SH-SY5Y (cell line): Measurements from ENCODE around the gene NECAB2.

Source experiments
- GATA2 ChIP-seq: IDR thresholded peaks from 2 replicates; pipeline ENCODE4 v1.6.1; 2011; ENCODE audit warnings: mild to moderate bottlenecking, low read depth, low read length
- GATA3 ChIP-seq: IDR thresholded peaks from 2 replicates; pipeline ENCODE4 v1.6.1; 2011; ENCODE audit warnings: low read depth, mild to moderate bottlenecking, low read length, moderate library complexity

The NECAB2 gene

GRCh38 chr16:83977056-83977815 lies 9.2 kb downstream of the NECAB2 start:
- TF ChIP-seq GATA2 (no peak), GATA3 (no peak)

- TF ChIP-seq GATA2, result no peak
- no peak for TF ChIP-seq GATA3
These were observed 10.4 kb downstream of the NECAB2 start for GRCh38 chr16:83978401-83978904.

- TF ChIP-seq GATA3 (no peak), GATA2 (no peak)
These were observed 11.4 kb downstream of the NECAB2 start for GRCh38 chr16:83979441-83979840.

DNA sequence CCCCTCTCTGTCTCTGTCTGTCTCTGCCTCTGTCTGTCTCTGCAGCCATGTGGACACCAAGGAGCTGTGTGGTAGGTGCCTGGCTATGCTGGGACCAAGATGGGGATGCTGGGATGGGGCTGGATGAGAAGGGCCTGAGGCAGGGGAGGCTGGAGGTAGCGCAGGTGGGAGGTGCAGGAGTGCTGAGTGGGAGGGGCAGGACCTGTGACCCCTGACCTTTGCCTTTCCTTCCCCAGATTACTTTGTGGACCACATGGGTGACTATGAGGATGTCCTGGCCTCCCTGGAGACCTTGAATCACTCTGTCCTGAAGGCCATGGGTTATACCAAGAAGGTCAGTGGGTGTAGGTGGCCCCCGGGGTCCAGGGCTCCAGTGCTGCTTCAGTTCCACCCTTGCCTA lies 12.8 kb downstream of the NECAB2 start:
- no peak for TF ChIP-seq GATA3
- TF ChIP-seq GATA2, result no peak

- no peak for TF ChIP-seq GATA3
These were observed 13.8 kb downstream of the NECAB2 start for GRCh38 chr16:83981799-83982198.

GRCh38 chr16:83983491-83983890 lies 15.4 kb downstream of the NECAB2 start:
- peak; percentile 61; the same call in 1 of the 2 replicates for TF ChIP-seq GATA2
- no peak for TF ChIP-seq GATA3

DNA sequence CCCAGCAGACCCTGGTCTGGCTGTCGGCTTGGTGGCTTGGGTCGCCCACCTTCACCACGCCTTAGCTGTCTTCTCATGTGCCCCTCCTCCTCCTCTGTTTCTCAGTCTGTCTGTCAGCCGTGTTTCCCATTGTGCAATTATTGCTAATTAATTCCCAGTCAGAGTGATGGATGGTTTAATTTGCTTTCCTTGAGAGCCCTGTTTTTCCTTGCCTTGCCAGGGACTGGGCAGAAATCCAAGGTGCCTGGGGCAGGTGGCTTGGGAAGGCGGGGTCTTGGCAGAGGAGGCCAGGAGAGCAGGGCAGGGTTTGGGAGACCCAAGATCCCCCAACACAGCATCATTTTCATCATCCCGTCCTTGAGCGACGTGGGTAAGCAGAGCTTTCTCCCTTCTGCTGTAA lies 21.3 kb downstream of the NECAB2 start:
- TF ChIP-seq GATA2 (no peak), GATA3 (no peak)

DNA sequence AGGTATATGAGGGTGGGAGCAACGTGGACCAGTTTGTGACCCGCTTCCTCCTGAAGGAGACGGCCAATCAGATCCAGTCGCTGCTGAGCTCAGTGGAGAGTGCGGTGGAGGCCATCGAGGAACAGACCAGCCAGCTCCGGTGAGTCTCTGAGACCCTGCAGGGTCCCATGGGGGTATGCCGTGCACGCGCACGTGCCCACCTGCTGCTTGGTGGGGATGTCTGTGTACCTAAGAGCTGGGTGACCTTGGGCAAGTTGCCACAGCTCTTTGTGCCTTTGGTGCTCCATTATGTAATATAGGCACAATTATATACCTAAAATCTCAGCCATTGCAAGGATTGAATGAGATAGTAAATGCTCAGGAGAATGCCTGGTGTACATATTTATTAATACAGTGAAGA lies 22.4 kb downstream of the NECAB2 start:
- TF ChIP-seq GATA3 (no peak), GATA2 (no peak)

DNA sequence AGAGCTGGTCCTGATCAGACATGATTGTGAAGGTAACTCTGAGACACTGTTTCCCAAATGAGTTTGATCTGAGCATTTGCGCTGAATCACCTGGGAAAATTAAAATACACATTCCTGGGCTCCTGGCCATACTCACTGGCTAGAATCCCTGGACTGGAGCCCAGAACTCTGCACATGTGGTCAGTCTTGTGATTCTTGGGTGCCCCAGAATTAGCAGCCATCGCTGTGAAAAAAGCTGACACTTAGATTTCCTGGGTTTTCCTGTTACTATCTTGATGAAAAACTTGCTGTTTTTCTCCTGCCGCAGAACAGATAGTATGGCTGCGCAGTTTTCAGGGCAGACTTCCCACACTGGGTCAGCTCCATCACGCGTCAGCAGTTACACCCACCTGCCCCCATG lies 24.6 kb downstream of the NECAB2 start:
- no peak for TF ChIP-seq GATA3
- TF ChIP-seq GATA2, result no peak

- TF ChIP-seq GATA2, result no peak
- no peak for TF ChIP-seq GATA3
These were observed 26.0 kb downstream of the NECAB2 start for GRCh38 chr16:83994087-83994486.

DNA sequence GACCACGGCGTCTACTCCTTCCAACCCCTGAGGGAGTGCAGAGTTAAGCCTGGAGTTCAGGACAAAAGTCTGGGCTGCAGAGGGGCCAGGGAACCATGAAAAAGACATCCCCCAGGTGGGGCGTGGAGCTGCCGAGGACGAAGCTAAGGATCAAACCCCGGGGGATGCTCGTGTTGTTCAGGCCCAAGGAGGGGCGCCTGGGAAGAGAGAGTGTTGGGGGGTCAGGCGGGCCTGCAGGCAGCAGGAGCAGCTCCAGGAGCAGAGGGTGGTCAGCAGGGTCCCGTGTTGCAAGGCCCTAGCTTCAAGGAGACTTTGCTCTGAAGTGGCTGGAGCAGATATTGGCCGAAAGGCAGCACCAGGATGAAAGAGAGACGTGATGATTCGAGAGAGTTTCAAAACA lies 26.7 kb downstream of the NECAB2 start:
- TF ChIP-seq GATA3, result no peak
- TF ChIP-seq GATA2, result no peak

DNA sequence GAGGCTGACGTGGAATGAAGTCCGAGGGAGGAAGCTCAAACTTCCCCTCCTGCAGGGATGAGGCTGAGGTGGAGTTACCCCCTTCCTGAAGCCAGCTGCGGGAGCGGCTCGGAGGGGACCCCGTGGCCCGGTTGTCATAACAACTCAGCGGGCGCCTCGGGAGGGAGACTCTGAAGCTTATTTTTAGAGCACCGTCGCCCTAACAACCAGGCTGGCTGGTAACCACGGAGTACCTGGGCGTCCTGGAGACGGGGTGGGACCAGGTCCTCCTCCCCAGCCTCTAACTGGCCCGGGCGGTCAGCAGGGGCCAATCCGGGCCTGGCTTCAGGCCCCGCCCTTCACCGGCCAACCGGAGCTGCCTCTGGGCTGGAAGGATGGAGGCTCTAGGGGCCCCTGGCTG lies 27.7 kb downstream of the NECAB2 start:
- TF ChIP-seq GATA3 (no peak), GATA2 (no peak)

GRCh38 chr16:83996481-83997252 lies 28.6 kb downstream of the NECAB2 start:
- TF ChIP-seq GATA3, result no peak
- TF ChIP-seq GATA2, result no peak

DNA sequence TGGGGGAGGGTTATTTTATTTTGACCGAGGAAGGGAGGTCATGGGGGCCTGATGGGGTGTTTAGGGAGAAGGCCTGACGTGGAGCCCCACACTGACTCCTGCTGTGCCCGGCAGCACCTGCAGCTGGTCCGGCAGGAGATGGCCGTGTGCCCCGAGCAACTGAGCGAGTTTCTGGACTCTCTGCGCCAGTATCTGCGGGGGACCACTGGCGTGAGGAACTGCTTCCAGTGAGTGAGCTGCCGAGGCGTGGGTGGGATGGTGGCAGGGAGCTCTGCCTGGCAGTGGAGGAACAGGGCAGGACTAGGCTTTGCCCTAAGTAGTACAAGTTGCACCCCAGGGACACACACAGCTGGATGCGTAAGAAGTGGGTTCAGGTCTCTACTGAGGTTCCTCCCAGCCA lies 30.0 kb downstream of the NECAB2 start:
- TF ChIP-seq GATA3 (no peak), GATA2 (no peak)

GRCh38 chr16:84000989-84001642 lies 33.1 kb downstream of the NECAB2 start:
- TF ChIP-seq GATA2 (no peak), GATA3 (no peak)
